Endothelial cell of umbilical vein (primary cell): ENCODE data around the gene CARD14. TPM values are rescaled to one million over a fixed set of nuclear protein-coding genes. Genes with fewer than 3 reads are reported as not detected.

Experiments used
- BruUV-seq: library from RNA; stranded (reverse); fragments of 400-500 nt; replicated peaks from 2 replicates; lab custom pipeline; 2021; lab: Mats Ljungman, UMichigan
- CTCF ChIA-PET: fragments of 300-600, 350-600 bp; sonication (Branson Sonifier 250); formaldehyde crosslinking; loops from one replicate; lab custom pipeline; 2021; ENCODE audit warnings: antibody characterized with exemption, inconsistent platforms; lab: Charles Lee
- POLR2A ChIA-PET: fragments of 300-600, 350-600 bp; sonication (Branson Sonifier 250); formaldehyde crosslinking; loops from one replicate; lab custom pipeline; 2021; ENCODE audit warnings: antibody characterized with exemption, inconsistent platforms; lab: Charles Lee
- DNase-seq: peaks from one replicate; pipeline ENCODE4 v3.0.0-alpha.2; 2011; ENCODE audit warnings: low read depth, low spot score
- FAIRE-seq: peaks from 2 replicates; lab custom pipeline; 2011; peaks lifted over from hg19 to GRCh38; lab: Jason Lieb, UNC
- H2AFZ ChIP-seq: 2 replicates; pipeline ENCODE4 v1.6.0; 2012; ENCODE audit warnings: low read depth, low read length, control low read depth, inconsistent platforms
- H3K27ac ChIP-seq: 2 replicates; pipeline ENCODE4 v1.5.1; 2011; ENCODE audit warnings: low read depth, mild to moderate bottlenecking, control low read depth, low read length, moderate library complexity; ENCODE audit not compliant: insufficient read depth
- H3K27me3 ChIP-seq, 2 experiments: 2 replicates each; pipeline versions ENCODE4 v1.6.0 to v1.6.1; 2011; ENCODE audit warnings: low read length in 2 of 2, mixed read lengths in 1 of 2; ENCODE audit not compliant: control insufficient read depth in 2 of 2, insufficient read depth in 2 of 2
- H3K36me3 ChIP-seq, 2 experiments: 2 replicates in 1 of 2; 3 replicates in 1 of 2; pipeline ENCODE4 v1.5.1; 2011; ENCODE audit warnings: low read length in 2 of 2, mild to moderate bottlenecking in 1 of 2, moderate library complexity in 1 of 2; ENCODE audit not compliant: control insufficient read depth in 2 of 2, insufficient read depth in 2 of 2; ENCODE audit errors: extremely low read depth in 1 of 2
- H3K4me1 ChIP-seq: 3 replicates; pipeline ENCODE4 v1.5.1; 2011; ENCODE audit warnings: mild to moderate bottlenecking, low read length; ENCODE audit not compliant: control insufficient read depth, insufficient read depth; ENCODE audit errors: extremely low read depth
- H3K4me2 ChIP-seq: 2 replicates; pipeline ENCODE4 v1.6.1; 2011; ENCODE audit warnings: low read length, control low read depth, mixed read lengths; ENCODE audit not compliant: insufficient read depth
- H3K4me3 ChIP-seq, 3 experiments: fragments of 200-600 bp in 1 of 3; sonication (generic), shearing (Covaris generic) in 1 of 3; replicated peaks in 1 of 3; 2 replicates each; pipeline ENCODE4 v1.5.1; 2011 to 2016; ENCODE audit warnings: control low read depth in 3 of 3, low read length in 3 of 3, mild to moderate bottlenecking in 2 of 3, inconsistent platforms in 1 of 3, low read depth in 1 of 3, moderate library complexity in 1 of 3; ENCODE audit not compliant: insufficient read depth in 1 of 3
- H3K79me2 ChIP-seq: 2 replicates; pipeline ENCODE4 v1.6.0; 2012; ENCODE audit warnings: low read length, inconsistent platforms; ENCODE audit not compliant: control insufficient read depth, insufficient read depth
- H3K9ac ChIP-seq: replicated peaks from 2 replicates; pipeline ENCODE3; 2011; ENCODE audit warnings: low read length, control low read depth; ENCODE audit not compliant: insufficient read depth; ENCODE audit errors: extremely low read depth
- H3K9me1 ChIP-seq: replicated peaks from 3 replicates; pipeline ENCODE4 v1.6.0; 2011; ENCODE audit warnings: mild to moderate bottlenecking, low read length; ENCODE audit not compliant: control insufficient read depth, insufficient read depth; ENCODE audit errors: extremely low read depth
- H3K9me3 ChIP-seq: replicated peaks from 2 replicates; pipeline ENCODE4 v1.5.1; 2012; ENCODE audit warnings: low read length, inconsistent platforms; ENCODE audit not compliant: control insufficient read depth, insufficient read depth
- H4K20me1 ChIP-seq: replicated peaks from 2 replicates; pipeline ENCODE3; 2011; ENCODE audit warnings: mild to moderate bottlenecking, low read length; ENCODE audit not compliant: control insufficient read depth, insufficient read depth; ENCODE audit errors: extremely low read depth
- EZH2 ChIP-seq: IDR thresholded peaks from 2 replicates; pipeline ENCODE4 v1.6.1; 2012; ENCODE audit warnings: borderline replicate concordance, low read depth, mild to moderate bottlenecking, moderate library complexity, low read length, inconsistent platforms; ENCODE audit not compliant: severe bottlenecking
- FOS ChIP-seq: IDR thresholded peaks from 2 replicates; pipeline ENCODE4 v1.6.1; 2011; ENCODE audit warnings: mild to moderate bottlenecking, low read length, moderate library complexity, borderline replicate concordance; ENCODE audit not compliant: insufficient read depth
- GATA2 ChIP-seq: IDR thresholded peaks from 2 replicates; pipeline ENCODE4 v1.7.0; 2011; ENCODE audit warnings: low read depth, mild to moderate bottlenecking, moderate library complexity, mixed read lengths, low read length; ENCODE audit not compliant: insufficient read length, insufficient read depth
- JUN ChIP-seq: IDR thresholded peaks from 2 replicates; pipeline ENCODE4 v1.6.1; 2011; ENCODE audit warnings: borderline replicate concordance, low read depth; ENCODE audit not compliant: insufficient read length, insufficient read depth
- MYC ChIP-seq: IDR thresholded peaks from one replicate; pipeline ENCODE4 v1.6.1; 2011; ENCODE audit warnings: mild to moderate bottlenecking, low read depth, low read length
- POLR2A ChIP-seq: IDR thresholded peaks from 2 replicates; pipeline ENCODE4 v1.6.1; 2012; ENCODE audit warnings: low read depth, mild to moderate bottlenecking, control low read depth, low read length
- POLR2AphosphoS5 ChIP-seq: IDR thresholded peaks from 2 replicates; pipeline ENCODE4 v1.6.1; 2012; ENCODE audit warnings: low read depth, mild to moderate bottlenecking, control low read depth, low read length, moderate library complexity; ENCODE audit not compliant: insufficient read depth
- dilution Hi-C: fragments of 300-500 bp; cut with MboI; formaldehyde crosslinking; loops from one replicate; pipeline ENCODE4 v1.15.0; 2019; ENCODE audit warnings: low sequenced_read_pairs; ENCODE audit not compliant: extremely low pct_ligation_motif_present
- intact Hi-C: fragments of 100-400 bp; cut with micrococcal nuclease; formaldehyde crosslinking; loops from one replicate; pipeline ENCODE4 v1.10.0; 2022
- polyA plus RNA-seq, 4 experiments: library from polyadenylated mRNA; depleted of rRNA in 3 of 4; stranded (reverse) in 3 of 4; unstranded in 1 of 4; fragments of >200 nt; gene quantifications; 2 replicates each; pipeline versions ENCODE4 v1.2.1 to v1.2.3, GENCODE V29; 2011 to 2012; ENCODE audit warnings: missing spikeins in 1 of 4
- total RNA-seq: library from RNA; stranded (reverse); gene quantifications from 2 replicates; pipeline ENCODE4 v1.2.3, GENCODE V29; 2021
- TF ChIP-seq, protein P1 (sequence below): IDR thresholded peaks from 2 replicates; pipeline ENCODE4 v1.6.1; 2011; ENCODE audit not compliant: insufficient read depth, insufficient read length
- TF ChIP-seq, protein P2 (sequence below), 2 donors: IDR thresholded peaks; 1 replicate in 1 of 2; 2 replicates in 1 of 2; pipeline ENCODE4 v1.5.1; 2011; ENCODE audit warnings: low read length in 2 of 2, mild to moderate bottlenecking in 2 of 2, moderate library complexity in 2 of 2, control low read depth in 1 of 2, inconsistent platforms in 1 of 2, low read depth in 1 of 2; ENCODE audit not compliant: insufficient read depth in 1 of 2; ENCODE audit errors: extremely low read depth in 1 of 2

CARD14 gene
- total and polyA plus RNA-seq, 2 donors (not counting 3 experiments of a cell fraction or from before 2014, with no cell fraction given) = not detected

DNA sequence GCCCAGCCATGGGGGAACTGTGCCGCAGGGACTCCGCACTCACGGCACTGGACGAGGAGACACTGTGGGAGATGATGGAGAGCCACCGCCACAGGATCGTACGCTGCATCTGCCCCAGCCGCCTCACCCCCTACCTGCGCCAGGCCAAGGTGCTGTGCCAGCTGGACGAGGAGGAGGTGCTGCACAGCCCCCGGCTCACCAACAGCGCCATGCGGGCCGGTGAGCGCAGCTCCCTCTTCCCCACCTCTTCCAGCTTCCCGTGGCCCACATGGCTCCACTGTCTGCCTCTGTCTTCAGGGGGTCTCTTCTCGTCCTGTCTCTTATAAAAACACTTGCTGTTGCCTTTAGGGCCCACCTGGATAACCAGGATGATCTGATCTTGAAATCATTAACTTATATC, 11.6 kb downstream of the CARD14 start:
- POLR2A ChIA-PET = no interaction called here

More for the DNA sequence above, 11.6 kb downstream of the CARD14 start:
- Histone ChIP-seq H3K27me3 (peaks cover 10 to 13% of the 10 kb centered on the region in 2 experiments), H2AFZ (no peak overlapping the region), H4K20me1 (no peaks in the 10 kb centered on the region), H3K9me1 (no peaks in the 10 kb centered on the region), H3K9ac (no peak overlapping the region), H3K4me1 (peaks cover 7% of the 10 kb centered on the region), H3K4me2 (no peak overlapping the region), H3K4me3 (no peak overlapping the region), H3K36me3 (no peaks in the 10 kb centered on the region), H3K9me3 (no peaks in the 10 kb centered on the region), H3K79me2 (no peaks in the 10 kb centered on the region), H3K27ac (no peak overlapping the region)
- no TSS peak for BruUV-seq
- intact Hi-C loops = no loop called here
- dilution Hi-C loops = no loop called here
- FAIRE-seq = no peak
- DNase-seq = no peak
- CTCF ChIA-PET = interaction anchor here (1.2 to 2.6 kb wide), 2 partner anchors 10 to 14 kb away, joined by 4 to 13 read pairs; no protein-coding TSS in a partner anchor
- TF ChIP-seq, protein P1, sequence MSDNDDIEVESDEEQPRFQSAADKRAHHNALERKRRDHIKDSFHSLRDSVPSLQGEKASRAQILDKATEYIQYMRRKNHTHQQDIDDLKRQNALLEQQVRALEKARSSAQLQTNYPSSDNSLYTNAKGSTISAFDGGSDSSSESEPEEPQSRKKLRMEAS = no peak
- TF ChIP-seq GATA2 (no peak), JUN (no peak), FOS (no peak), POLR2AphosphoS5 (no peak), EZH2 (no peak), MYC (no peak), POLR2A (no peak)
- TF ChIP-seq, protein P2, sequence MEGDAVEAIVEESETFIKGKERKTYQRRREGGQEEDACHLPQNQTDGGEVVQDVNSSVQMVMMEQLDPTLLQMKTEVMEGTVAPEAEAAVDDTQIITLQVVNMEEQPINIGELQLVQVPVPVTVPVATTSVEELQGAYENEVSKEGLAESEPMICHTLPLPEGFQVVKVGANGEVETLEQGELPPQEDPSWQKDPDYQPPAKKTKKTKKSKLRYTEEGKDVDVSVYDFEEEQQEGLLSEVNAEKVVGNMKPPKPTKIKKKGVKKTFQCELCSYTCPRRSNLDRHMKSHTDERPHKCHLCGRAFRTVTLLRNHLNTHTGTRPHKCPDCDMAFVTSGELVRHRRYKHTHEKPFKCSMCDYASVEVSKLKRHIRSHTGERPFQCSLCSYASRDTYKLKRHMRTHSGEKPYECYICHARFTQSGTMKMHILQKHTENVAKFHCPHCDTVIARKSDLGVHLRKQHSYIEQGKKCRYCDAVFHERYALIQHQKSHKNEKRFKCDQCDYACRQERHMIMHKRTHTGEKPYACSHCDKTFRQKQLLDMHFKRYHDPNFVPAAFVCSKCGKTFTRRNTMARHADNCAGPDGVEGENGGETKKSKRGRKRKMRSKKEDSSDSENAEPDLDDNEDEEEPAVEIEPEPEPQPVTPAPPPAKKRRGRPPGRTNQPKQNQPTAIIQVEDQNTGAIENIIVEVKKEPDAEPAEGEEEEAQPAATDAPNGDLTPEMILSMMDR (IDR thresholded peaks at IDR 0.05; ENCODE audit: extremely low read depth in 1 of 2, insufficient read depth in 1 of 2, low read depth in 1 of 2, low read length in 2 of 2) = no peak
